Kidney capillary endothelial cell (primary cell): ENCODE data around the gene PCCB.
"Not testable (repeated sequence)": the region's sequence is repeated elsewhere in the genome, so short reads cannot be mapped to it uniquely, and the experiment has no call there.

ENCODE experiments used
- DNase-seq: peaks from one replicate; pipeline ENCODE4 v3.0.0-alpha.2; 2018; ENCODE audit warnings: low spot score

PCCB gene

GRCh38 chr3:136262559-136262958 lies 12.4 kb downstream of the PCCB start:
- no peak for DNase-seq

- no peak for DNase-seq
These were observed 13.1 kb downstream of the PCCB start for GRCh38 chr3:136263251-136263650.

GRCh38 chr3:136266468-136267125 lies 16.5 kb downstream of the PCCB start:
- DNase-seq: peak; percentile 22

- no peak for DNase-seq
These were observed 17.1 kb downstream of the PCCB start for GRCh38 chr3:136267235-136267634.

GRCh38 chr3:136270179-136270578 lies 20.0 kb downstream of the PCCB start:
- no peak for DNase-seq

GRCh38 chr3:136271626-136272025 lies 21.5 kb downstream of the PCCB start:
- not testable (repeated sequence) for DNase-seq

- DNase-seq: no peak
These were observed 26.1 kb downstream of the PCCB start for GRCh38 chr3:136276049-136276755.

- no peak for DNase-seq
These were observed 27.0 kb downstream of the PCCB start for GRCh38 chr3:136277115-136277514.

GRCh38 chr3:136277634-136278033 lies 27.5 kb downstream of the PCCB start:
- DNase-seq: no peak

GRCh38 chr3:136279092-136279491 lies 29.0 kb downstream of the PCCB start:
- DNase-seq: no peak

- no peak for DNase-seq
These were observed 30.8 kb downstream of the PCCB start for GRCh38 chr3:136280961-136281360.

- DNase-seq: no peak
These were observed 31.9 kb downstream of the PCCB start for GRCh38 chr3:136281966-136282520.

GRCh38 chr3:136283627-136284026 lies 33.5 kb downstream of the PCCB start:
- no peak for DNase-seq

GRCh38 chr3:136291302-136291701 lies 41.2 kb downstream of the PCCB start:
- no peak for DNase-seq

- no peak for DNase-seq
These were observed 42.4 kb downstream of the PCCB start for GRCh38 chr3:136292500-136292899.

GRCh38 chr3:136293279-136293678 lies 43.1 kb downstream of the PCCB start:
- no peak for DNase-seq

- DNase-seq: no peak
These were observed 44.0 kb downstream of the PCCB start for GRCh38 chr3:136294176-136294575.

- no peak for DNase-seq
These were observed 46.8 kb downstream of the PCCB start for GRCh38 chr3:136296960-136297359.

GRCh38 chr3:136297826-136298225 lies 47.7 kb downstream of the PCCB start:
- no peak for DNase-seq

- DNase-seq: no peak
These were observed 50.3 kb downstream of the PCCB start for GRCh38 chr3:136300444-136300843.

- DNase-seq: no peak
These were observed 55.7 kb downstream of the PCCB start for GRCh38 chr3:136305879-136306278.

- no peak for DNase-seq
These were observed 61.1 kb downstream of the PCCB start for GRCh38 chr3:136311261-136311660.

GRCh38 chr3:136311968-136312367 lies 61.8 kb downstream of the PCCB start:
- no peak for DNase-seq

- no peak for DNase-seq
These were observed 76.2 kb downstream of the PCCB start for GRCh38 chr3:136326316-136326715.
